Activated naive CD8-positive, alpha-beta T cell treated with anti-CD3 and anti-CD28 coated beads, Interleukin-2, amount 50 U/mL, for 24 hours (primary cell): Measurements from ENCODE around the gene RASGEF1B.

Experiments used
- ATAC-seq: fragments of 150-1000 bp; cut with Tn5 transposase; one replicate; pipeline ENCODE4 v1.10.0; 2021
- DNase-seq: peaks from one replicate; pipeline ENCODE4 v3.0.0; 2021
- H3K27ac Mint-ChIP-seq: one replicate; pipeline ENCODE4 v1.8.0; 2021; ENCODE audit warnings: mild to moderate bottlenecking, mixed read lengths
- H3K27me3 Mint-ChIP-seq: one replicate; pipeline ENCODE4 v1.8.0; 2021; ENCODE audit warnings: mixed read lengths
- H3K36me3 Mint-ChIP-seq: one replicate; pipeline ENCODE4 v1.8.0; 2021; ENCODE audit warnings: low read depth, mixed read lengths
- H3K4me1 Mint-ChIP-seq: one replicate; pipeline ENCODE4 v1.8.0; 2021; ENCODE audit warnings: mixed read lengths
- H3K4me3 Mint-ChIP-seq: one replicate; pipeline ENCODE4 v1.8.0; 2021; ENCODE audit warnings: mild to moderate bottlenecking, moderate library complexity, mixed read lengths
- H3K9me3 Mint-ChIP-seq: one replicate; pipeline ENCODE4 v1.8.0; 2021; ENCODE audit warnings: mixed read lengths

The RASGEF1B gene

DNA sequence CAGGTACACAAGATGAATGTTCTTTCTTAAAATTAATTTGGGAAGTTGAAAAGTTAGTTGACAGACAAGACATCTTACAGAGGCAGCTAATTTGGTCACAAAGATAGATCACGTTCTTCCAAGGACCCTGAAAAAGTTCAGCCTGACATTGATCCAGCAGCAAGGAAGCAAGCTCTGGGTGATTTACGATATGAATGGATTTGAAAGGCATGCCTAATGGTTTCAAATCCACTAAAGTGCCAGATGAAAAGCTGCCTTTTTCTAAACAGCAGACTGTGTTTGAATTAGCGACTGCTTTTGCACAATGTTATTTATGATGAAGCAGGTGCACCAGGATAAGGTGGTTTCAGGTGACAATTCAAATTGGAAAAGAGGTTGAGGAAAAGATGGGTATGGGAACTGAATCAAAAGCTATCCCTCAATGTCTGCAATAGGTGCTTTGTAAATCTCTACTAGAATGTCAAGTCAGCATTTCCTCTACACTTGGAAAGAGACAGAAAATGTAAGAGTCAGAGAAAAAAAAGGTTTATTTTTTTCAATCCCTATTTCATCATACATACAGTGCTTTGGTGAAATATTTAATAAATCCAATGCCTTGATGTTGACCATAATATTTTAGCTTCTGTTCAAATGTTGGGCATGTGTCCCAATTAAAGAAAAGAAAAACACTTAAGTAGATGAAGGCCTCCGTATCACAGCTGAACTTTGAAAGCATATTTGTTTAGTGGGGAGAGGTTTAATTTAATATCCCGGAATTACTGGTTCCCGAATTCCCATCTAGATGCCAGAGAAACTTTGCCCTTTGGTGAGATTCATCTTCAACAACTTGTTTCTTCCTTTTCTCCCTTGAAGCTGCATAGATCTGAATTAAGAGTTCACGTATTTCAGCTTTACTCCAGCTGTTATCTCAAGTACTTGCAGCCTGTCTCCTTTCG is 6.0 kb downstream of the RASGEF1B start:
- no peak for ATAC-seq

DNA sequence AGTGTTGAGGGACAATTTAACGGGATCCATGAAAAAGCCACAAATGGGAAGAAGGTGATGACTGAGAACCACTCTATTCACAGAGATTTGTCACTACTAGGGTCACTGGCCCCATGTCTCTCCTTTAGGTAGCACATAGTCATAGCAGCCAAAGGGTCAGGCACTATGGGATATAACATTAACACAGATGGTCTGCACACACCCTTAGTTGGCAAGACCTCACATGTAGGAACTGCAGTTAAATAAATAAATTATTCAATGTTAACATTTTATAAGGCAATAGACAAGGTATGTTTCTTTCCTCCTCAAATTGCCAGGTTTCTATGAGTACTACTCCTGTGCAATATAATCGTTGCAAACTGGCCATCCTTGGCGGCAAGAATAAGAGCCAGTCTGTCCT is 10.9 kb downstream of the RASGEF1B start:
- Mint-ChIP-seq H3K27ac (no peak overlapping the region), H3K27me3 (no peaks in the 10 kb centered on the region), H3K4me1 (peaks cover 41% of the 10 kb centered on the region), H3K9me3 (no peaks in the 10 kb centered on the region), H3K4me3 (no peak overlapping the region), H3K36me3 (peaks cover 19% of the 10 kb centered on the region)
- ATAC-seq (no peak), DNase-seq (no peak)

More for the DNA sequence above, 6.0 kb downstream of the RASGEF1B start:
- H3K4me3 Mint-ChIP-seq, result no peak overlapping the region
- H3K27ac Mint-ChIP-seq, result no peak overlapping the region
- H3K4me1 Mint-ChIP-seq, result peaks cover 69% of the 10 kb centered on the region
- H3K36me3 Mint-ChIP-seq, result no peaks in the 10 kb centered on the region
- DNase-seq, result no peak
- no peaks in the 10 kb centered on the region for H3K27me3 Mint-ChIP-seq
- no peaks in the 10 kb centered on the region for H3K9me3 Mint-ChIP-seq

DNA sequence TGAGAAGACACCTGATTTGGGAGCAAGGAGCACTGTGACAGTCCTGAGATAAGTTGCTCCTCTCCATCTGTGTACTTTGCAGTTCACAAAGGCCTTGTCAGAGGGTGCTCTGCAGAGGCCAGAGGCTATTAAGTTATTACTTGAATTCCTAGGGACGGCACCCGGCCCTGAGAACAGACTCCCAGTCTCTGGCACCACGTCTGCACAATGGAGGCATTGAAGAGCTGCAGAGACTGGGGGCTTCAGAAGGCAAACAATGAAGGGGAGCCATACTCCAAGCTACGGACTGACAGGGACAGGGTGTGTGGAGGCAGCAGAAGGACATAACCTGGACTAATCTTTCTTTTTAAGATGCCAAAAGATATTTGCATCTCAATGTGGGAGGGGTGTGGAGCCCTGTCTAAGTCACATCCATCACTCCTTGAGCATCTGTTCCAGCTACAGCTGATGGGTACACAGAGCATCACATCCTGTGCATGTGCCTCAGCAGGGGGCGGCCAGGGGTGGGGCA is 11.5 kb downstream of the RASGEF1B start:
- Mint-ChIP-seq H3K9me3 (no peaks in the 10 kb centered on the region), H3K27me3 (no peaks in the 10 kb centered on the region), H3K36me3 (peaks cover 20% of the 10 kb centered on the region), H3K4me1 (peaks cover 42% of the 10 kb centered on the region), H3K4me3 (no peak overlapping the region), H3K27ac (no peak overlapping the region)
- no peak for DNase-seq
- no peak for ATAC-seq

DNA sequence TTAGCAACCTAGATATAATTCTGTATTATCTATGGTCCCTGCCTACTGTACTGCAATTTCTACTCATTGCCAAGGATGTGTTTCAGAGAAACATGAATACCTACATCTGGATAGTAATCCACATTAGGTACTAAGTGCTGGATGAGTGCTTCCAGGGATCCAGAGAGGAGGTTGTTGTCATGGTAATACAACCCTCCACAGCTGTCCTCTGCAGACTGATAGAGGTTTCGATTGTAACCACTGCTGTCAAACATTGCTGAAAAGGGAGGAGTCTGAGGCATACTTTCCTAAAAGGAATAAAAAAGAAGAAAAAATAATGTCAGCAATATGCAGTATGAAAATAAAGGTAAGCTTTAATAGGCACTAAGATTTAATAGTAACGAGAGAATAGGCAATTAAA is 12.5 kb downstream of the RASGEF1B start:
- H3K9me3 Mint-ChIP-seq, result no peaks in the 10 kb centered on the region
- no peaks in the 10 kb centered on the region for H3K27me3 Mint-ChIP-seq
- no peak overlapping the region for H3K27ac Mint-ChIP-seq
- DNase-seq, result no peak
- H3K36me3 Mint-ChIP-seq, result peaks cover 29% of the 10 kb centered on the region
- H3K4me1 Mint-ChIP-seq, result peaks cover 47% of the 10 kb centered on the region
- no peak overlapping the region for H3K4me3 Mint-ChIP-seq
- no peak for ATAC-seq

DNA sequence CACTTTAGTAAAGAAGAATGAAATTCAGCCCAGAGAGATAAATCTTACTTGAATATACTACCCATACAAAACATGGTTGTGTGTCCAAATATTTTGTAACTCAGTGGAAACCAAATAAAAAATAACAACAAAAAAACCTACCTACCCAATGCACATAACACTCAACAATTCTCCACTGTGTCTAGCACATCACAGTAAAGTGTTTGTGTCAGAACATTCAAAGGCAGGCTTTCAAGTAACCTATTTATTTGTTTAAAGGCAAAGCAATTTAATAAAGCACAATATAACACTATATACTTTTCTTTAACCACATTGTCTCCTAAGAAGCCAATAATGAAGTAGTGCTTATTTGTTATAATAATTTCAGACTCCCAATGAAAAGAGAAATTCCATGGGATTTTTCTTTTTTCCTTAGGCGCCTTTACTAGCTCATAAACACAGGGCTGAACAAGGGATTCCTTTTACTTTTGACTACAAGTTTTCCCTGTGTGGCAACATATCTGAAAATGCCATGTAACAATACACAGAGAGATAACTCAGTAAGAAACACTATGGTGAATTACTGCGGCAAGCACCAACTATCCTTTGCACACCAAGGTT is 13.7 kb downstream of the RASGEF1B start:
- H3K27me3 Mint-ChIP-seq, result no peaks in the 10 kb centered on the region
- no peaks in the 10 kb centered on the region for H3K9me3 Mint-ChIP-seq
- peaks cover 38% of the 10 kb centered on the region for H3K36me3 Mint-ChIP-seq
- ATAC-seq (no peak), DNase-seq (no peak)
- H3K27ac Mint-ChIP-seq, result no peak overlapping the region
- peaks cover 47% of the 10 kb centered on the region for H3K4me1 Mint-ChIP-seq
- no peak overlapping the region for H3K4me3 Mint-ChIP-seq

DNA sequence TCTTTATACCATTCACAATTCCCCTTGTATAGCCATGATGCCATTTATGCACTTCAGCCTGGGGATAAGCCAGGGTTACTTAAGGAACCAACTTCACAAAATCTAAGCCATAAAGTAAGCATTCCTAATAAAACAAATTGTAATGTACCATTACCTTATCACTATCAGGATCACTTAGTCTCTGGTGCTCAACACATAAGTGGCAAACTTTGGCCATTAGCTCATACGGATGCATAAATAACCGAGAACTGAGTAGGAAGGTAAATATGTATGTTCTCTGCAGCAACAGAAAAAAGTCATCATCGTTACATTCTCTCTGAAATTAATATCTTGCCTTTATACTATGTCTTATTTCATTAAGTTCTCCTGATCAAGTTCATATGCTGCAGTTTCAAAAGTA is 14.4 kb downstream of the RASGEF1B start:
- Mint-ChIP-seq H3K36me3 (peaks cover 43% of the 10 kb centered on the region), H3K4me3 (no peak overlapping the region), H3K27me3 (no peaks in the 10 kb centered on the region), H3K27ac (no peak overlapping the region), H3K9me3 (no peaks in the 10 kb centered on the region), H3K4me1 (peaks cover 42% of the 10 kb centered on the region)
- ATAC-seq (no peak), DNase-seq (no peak)

DNA sequence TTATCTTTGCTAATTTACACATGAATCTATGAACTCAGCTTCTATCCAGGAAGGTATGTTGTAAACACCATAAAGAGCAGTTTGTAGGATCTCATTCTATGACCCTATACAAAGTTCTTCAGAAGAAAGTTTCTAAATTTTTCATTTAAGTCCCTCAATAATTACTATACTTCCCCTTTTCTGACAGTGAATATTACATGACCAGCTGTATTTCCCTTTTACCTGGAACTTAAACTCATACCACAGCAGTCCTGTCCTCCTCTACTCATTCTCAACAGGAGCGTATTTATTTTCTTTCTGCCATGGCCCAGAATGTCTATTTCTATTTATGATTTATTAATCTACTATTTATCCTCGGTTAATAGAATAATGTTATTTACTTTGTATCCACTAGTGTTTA is 15.8 kb downstream of the RASGEF1B start:
- no peak for DNase-seq
- no peaks in the 10 kb centered on the region for H3K9me3 Mint-ChIP-seq
- H3K4me3 Mint-ChIP-seq, result no peak overlapping the region
- no peak overlapping the region for H3K27ac Mint-ChIP-seq
- H3K27me3 Mint-ChIP-seq, result no peaks in the 10 kb centered on the region
- H3K36me3 Mint-ChIP-seq, result peaks cover 47% of the 10 kb centered on the region
- ATAC-seq, result no peak
- H3K4me1 Mint-ChIP-seq, result peaks cover 29% of the 10 kb centered on the region

DNA sequence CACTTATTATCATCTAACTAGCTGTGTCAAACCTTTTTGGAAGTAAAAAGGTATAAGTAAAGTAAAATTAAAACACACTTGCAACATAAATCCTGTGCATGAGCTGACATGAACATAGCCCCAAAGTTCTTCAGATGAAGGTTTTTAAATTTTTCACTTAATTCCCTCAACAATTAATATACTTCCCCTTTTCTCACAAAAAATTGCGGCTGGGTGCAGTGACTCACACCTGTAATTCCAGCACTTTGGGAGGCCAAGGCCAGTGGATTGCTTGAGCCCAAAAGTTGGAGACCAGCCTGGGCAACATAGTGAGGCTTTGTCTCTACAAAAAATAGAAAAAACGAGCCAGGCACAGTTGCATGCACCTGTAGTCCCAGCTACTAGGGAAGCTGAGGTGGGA is 16.8 kb downstream of the RASGEF1B start:
- ATAC-seq (no peak), DNase-seq (no peak)
- H3K36me3 Mint-ChIP-seq, result peaks cover 47% of the 10 kb centered on the region
- no peak overlapping the region for H3K4me3 Mint-ChIP-seq
- H3K4me1 Mint-ChIP-seq, result peaks cover 29% of the 10 kb centered on the region
- H3K9me3 Mint-ChIP-seq, result no peaks in the 10 kb centered on the region
- peak overlapping the region; percentile 53 for H3K27ac Mint-ChIP-seq
- no peaks in the 10 kb centered on the region for H3K27me3 Mint-ChIP-seq

DNA sequence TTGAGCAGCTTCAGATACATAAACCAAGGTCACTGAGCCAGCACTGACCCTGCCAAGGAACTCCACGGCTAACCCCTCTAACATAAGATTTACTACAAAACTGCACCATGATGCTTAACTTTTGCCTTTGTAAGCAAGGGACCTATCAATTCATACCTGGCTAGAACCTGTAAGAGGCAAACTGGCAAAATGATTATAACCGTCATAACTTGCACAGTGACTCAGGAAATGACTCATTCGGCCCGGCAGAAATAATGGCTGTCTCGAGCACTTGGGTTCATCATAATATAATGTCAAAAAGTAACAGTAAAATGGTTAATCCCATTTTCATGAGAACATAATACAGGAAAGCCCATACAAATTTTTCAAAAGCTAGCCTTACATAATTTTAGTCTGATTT is 17.2 kb downstream of the RASGEF1B start:
- H3K27me3 Mint-ChIP-seq, result no peaks in the 10 kb centered on the region
- peak; percentile 36 for DNase-seq
- H3K4me1 Mint-ChIP-seq, result peaks cover 29% of the 10 kb centered on the region
- H3K9me3 Mint-ChIP-seq, result no peaks in the 10 kb centered on the region
- no peak overlapping the region for H3K4me3 Mint-ChIP-seq
- peaks cover 47% of the 10 kb centered on the region for H3K36me3 Mint-ChIP-seq
- peak overlapping the region; percentile 20 for H3K27ac Mint-ChIP-seq
- peak; percentile 95 for ATAC-seq

DNA sequence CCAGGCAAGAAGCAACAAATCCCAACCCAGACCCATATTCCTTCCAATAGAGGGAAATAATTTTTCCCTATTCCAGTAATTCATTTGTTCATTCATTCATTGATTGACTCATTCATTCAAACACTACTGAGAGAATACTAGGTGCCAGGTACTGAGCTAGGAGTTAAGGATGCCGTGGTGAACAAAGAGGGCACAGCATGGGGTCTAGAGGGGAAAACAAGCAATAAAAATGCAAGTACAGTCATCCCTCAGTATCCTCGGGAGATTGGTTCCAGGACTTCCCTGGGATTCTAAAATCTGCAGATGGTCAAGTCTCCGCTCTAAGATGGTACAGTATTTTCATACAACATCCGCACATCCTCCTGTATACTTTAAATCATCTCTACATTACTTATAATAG is 18.7 kb downstream of the RASGEF1B start:
- Mint-ChIP-seq H3K36me3 (peaks cover 44% of the 10 kb centered on the region), H3K27me3 (no peaks in the 10 kb centered on the region), H3K27ac (no peak overlapping the region), H3K4me1 (peaks cover 29% of the 10 kb centered on the region), H3K4me3 (no peak overlapping the region), H3K9me3 (no peaks in the 10 kb centered on the region)
- ATAC-seq, result no peak
- no peak for DNase-seq

DNA sequence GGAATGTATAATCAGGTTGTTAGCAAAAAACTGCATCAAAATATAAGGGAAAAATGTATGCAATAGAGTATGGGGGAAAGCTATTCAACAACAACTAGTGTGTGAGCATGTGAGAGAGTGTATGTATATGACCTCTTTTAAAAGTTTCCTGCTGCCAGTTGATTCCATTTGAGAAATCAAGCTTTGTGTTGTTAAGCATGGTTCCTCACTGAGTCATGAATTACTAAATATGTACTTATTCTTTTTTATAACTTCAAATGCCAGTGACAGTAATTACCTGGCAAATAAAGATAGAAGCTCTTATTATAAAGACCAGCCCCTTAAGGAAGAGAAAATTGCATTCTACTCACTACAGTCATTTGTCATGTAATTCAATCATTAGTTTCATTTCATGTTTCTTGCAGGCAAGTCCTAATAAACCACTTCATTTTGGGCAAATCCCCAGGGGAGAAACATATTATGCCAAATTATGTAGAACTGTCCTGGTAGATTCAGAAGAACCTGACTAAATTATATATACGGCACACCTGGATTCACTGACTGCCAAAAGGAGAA is 19.2 kb downstream of the RASGEF1B start:
- H3K27me3 Mint-ChIP-seq, result no peaks in the 10 kb centered on the region
- ATAC-seq (no peak), DNase-seq (no peak)
- H3K27ac Mint-ChIP-seq, result no peak overlapping the region
- peaks cover 44% of the 10 kb centered on the region for H3K36me3 Mint-ChIP-seq
- H3K9me3 Mint-ChIP-seq, result no peaks in the 10 kb centered on the region
- peaks cover 29% of the 10 kb centered on the region for H3K4me1 Mint-ChIP-seq
- H3K4me3 Mint-ChIP-seq, result no peak overlapping the region

DNA sequence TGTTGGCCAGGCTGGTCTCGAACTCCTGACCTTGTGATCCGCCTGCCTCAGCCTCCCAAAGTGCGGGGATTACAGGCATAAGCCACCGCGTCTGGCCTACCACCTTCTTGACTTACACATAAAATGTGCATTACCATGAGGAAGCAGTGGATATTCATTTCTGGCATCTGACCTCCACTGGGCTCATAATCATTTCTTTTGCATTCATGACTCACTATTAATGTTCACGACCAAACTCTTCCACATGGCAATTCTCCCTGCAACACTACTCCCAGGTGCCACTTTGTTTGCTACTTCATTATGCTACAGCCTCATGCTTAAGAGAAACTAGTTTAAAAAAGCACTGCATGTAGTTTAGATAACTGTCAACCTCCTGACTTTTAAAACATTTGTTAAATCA is 22.7 kb downstream of the RASGEF1B start:
- ATAC-seq (no peak), DNase-seq (no peak)
- no peak overlapping the region for H3K27ac Mint-ChIP-seq
- H3K4me3 Mint-ChIP-seq, result no peak overlapping the region
- H3K9me3 Mint-ChIP-seq, result no peaks in the 10 kb centered on the region
- H3K27me3 Mint-ChIP-seq, result no peaks in the 10 kb centered on the region
- H3K36me3 Mint-ChIP-seq, result peaks cover 45% of the 10 kb centered on the region
- peaks cover 8% of the 10 kb centered on the region for H3K4me1 Mint-ChIP-seq

DNA sequence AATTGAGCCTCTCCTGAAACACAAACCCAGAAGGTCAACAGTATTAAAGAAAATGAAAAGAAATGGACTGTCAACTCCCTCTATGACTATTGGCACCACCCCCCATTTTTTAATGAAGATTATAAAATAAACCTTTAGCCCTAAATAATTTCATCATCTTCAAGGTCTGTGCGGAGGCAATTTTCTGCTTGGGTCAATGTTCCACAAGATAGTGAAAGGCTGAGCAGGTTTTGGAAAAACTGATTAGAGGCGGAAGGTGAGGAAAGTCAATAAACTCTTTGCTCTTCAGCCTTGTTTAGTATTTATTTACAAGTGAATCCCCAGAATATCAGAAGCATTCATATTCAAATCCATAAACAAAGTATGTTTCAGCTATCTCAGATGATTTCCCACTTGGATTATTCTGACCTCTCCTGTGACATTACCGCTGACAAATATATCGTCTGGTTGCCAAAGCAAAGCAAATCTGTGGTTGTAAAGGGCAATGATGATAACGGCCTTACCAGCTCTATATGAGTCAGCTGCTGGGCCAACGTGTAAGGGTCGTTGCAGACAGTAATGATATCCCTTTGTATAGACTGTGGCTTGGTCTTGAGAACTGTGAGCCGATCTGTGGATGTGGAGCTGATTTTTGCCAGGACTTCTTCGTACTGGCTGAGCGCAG is 24.0 kb downstream of the RASGEF1B start:
- H3K4me1 Mint-ChIP-seq, result no peaks in the 10 kb centered on the region
- DNase-seq (no peak), ATAC-seq (peak; percentile 68)
- no peaks in the 10 kb centered on the region for H3K9me3 Mint-ChIP-seq
- no peak overlapping the region for H3K4me3 Mint-ChIP-seq
- H3K36me3 Mint-ChIP-seq, result peaks cover 41% of the 10 kb centered on the region
- H3K27me3 Mint-ChIP-seq, result no peaks in the 10 kb centered on the region
- no peak overlapping the region for H3K27ac Mint-ChIP-seq

DNA sequence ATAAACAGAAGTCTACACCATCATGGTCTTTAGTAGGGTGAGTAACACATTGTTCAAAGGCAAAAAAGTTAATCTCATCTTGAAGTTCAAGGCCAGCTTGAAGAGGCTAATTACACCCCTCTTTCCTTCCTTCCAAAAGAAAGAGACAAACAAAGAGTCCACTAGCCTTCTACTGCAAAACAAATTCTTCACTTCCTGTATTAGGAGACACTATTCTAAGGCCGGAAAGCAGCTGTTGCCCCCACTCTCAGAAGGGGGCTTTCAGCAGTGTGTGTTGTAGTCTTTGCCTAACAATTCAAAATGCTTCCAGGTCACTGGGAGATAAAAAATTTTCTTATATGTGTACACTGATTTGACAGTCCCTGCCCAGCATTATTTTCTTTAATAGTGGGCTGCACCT is 25.1 kb downstream of the RASGEF1B start:
- DNase-seq (no peak), ATAC-seq (no peak)
- Mint-ChIP-seq H3K4me3 (no peak overlapping the region), H3K27ac (no peak overlapping the region), H3K4me1 (no peaks in the 10 kb centered on the region), H3K27me3 (no peaks in the 10 kb centered on the region), H3K36me3 (peaks cover 41% of the 10 kb centered on the region), H3K9me3 (no peaks in the 10 kb centered on the region)
